GM19023 (cell line): Measurements from ENCODE around the gene THEMIS.
"Not testable (repeated sequence)": the region's sequence is repeated elsewhere in the genome, so short reads cannot be mapped to it uniquely, and the experiment has no call there.

Experiments used
- ATAC-seq: cut with Tn5 transposase; IDR thresholded peaks from one replicate; pipeline ENCODE4 v1.9.1; 2021; ENCODE audit warnings: mild to moderate bottlenecking, moderate library complexity; ENCODE audit not compliant: unreplicated experiment

The THEMIS gene

DNA sequence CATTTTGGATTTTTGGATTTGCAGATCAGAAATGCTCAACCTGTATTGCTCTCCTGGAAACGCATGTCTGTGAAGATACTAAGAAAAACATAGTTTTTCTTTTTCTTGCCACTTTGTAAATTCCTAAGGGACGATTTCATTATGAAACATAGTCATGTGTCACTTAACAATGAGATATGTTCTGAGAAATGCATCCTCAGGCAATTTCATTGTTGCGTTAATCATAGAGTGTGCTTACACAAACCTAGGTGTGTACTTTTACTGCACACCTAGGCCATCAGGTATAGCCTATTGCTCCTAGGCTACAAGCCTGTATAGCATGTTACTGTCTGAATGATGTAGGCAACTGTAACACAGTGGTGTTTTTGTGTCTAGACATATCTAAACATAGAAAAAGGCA lies 13.4 kb upstream of the THEMIS start:
- no peak for ATAC-seq

GRCh38 chr6:127912914-127913313 lies 12.1 kb upstream of the THEMIS start:
- no peak for ATAC-seq

GRCh38 chr6:127907960-127908640 lies 7.2 kb upstream of the THEMIS start:
- ATAC-seq: peak; percentile 79

DNA sequence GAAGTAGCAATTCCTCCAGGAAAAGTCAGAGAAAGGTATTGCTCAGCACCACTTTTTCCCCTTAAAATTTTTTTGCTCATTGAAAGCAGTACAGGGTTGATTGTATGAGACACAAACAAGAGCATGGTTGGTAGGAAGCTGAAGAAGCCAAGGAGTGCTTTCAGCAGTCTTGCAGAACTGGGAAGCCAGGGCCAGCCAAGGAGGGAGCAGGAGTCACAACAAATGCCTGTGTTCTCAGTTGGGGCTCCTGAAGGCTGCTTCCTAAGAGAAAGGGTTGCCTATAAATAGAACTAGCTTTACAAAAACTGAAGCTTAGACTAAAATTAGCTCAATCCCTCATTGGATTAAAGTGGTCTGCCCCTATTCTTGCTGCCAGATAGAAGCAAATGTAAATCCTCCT lies 3.3 kb upstream of the THEMIS start:
- ATAC-seq: no peak

GRCh38 chr6:127902933-127903332 lies 2.1 kb upstream of the THEMIS start:
- no peak for ATAC-seq

GRCh38 chr6:127897484-127897883 lies 3.4 kb downstream of the THEMIS start:
- no peak for ATAC-seq

- ATAC-seq: no peak
Observed at GRCh38 chr6:127894051-127894450, 6.8 kb downstream of the THEMIS start.

DNA sequence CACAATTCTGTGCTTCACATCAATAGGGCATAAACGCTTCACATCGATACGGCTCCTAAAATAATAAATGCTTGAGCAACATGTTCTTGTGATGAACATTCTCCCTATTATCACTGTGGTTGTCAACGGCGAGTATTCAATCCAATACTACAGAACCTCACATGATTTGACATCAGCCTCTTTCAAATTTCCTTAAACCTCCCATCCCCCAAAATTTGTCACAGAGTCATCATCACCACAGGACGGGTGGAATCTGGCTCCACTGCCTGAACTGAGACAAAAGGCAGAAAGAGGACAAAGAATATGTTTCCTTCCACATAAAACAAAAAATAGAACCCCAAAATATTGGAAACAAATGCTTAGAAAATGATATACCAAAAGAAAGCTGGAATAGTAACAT lies 7.3 kb downstream of the THEMIS start:
- ATAC-seq: no peak

GRCh38 chr6:127891731-127892326 lies 9.0 kb downstream of the THEMIS start:
- ATAC-seq: no peak

GRCh38 chr6:127886603-127887002 lies 14.3 kb downstream of the THEMIS start:
- no peak for ATAC-seq

GRCh38 chr6:127884134-127884533 lies 16.7 kb downstream of the THEMIS start:
- no peak for ATAC-seq

DNA sequence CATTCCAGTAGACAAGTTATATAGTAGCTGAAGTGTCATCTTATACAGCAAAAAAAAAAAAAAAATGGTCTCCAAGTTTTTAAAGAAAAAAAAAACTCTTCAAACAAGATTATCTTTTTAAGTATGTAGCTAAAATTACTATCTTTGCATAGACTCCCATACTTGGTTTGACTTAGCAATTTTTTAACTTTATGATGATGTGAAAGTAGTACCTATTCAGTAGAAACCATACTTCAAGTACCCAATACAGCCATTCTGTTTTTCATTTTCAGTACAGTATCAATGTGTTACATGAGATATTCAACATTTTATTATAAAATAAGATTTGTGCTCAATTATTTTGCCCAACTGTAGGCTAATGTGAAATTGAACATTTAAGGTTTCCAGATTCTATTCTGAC lies 18.9 kb downstream of the THEMIS start:
- not testable (repeated sequence) for ATAC-seq

- ATAC-seq: no peak
Observed at GRCh38 chr6:127880429-127880828, 20.4 kb downstream of the THEMIS start.

- ATAC-seq: no peak
Observed at GRCh38 chr6:127879685-127880084, 21.2 kb downstream of the THEMIS start.

DNA sequence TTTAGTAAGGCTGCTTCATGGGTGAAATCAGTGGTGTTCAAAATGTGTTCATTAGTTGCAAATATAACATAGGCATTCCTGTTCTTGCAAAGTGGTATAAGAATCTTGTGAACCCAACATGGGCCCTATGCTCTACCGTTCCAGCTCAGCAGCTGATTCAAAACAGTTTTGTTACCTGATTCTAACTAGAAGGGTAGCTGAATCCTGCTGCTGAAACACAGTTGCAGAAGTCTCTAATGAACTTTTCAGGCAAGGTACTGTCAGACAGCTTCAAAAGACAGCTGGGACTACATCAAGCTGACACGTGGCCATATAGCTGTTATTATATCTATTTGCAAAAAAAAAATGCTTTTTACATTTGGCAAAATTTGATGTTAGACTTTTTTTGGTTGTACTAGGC lies 22.7 kb downstream of the THEMIS start:
- no peak for ATAC-seq

DNA sequence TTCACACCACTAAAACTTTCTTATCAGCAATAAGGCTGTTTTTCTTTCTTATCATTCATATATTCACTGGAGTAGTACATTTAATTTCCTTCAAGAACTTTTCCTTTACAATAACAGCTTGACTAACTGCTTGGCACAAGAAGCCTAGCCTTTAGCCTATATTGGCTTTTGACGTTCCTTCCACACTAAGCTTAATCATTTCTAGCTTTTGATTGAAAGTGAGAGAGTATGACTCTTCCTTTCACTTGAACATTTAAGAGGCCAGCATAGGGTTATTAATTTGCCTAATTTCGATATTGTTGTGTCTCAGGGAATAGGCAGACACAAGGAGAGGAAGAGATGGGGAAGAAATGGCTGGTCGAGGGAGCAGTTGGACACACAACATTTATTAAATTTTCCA lies 23.6 kb downstream of the THEMIS start:
- no peak for ATAC-seq

- ATAC-seq: no peak
Observed at GRCh38 chr6:127869772-127870404, 31.0 kb downstream of the THEMIS start.

DNA sequence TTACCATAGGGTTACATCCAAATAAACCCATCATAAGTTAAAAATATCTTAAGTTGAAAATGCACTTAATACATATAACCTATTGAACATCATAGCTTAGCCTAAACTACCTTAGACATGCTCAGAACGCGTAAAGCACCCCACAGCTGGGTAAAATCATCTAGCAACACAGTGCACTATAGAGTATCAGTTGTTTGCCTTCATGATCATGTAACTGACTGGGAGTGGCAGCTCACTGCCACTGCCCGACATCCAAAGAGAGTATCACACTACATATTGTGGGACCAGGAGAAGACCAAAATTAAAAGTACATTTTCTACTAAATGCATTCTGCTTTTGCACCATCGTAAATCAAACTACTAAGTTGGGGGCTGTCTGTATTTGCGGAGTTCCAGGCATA lies 31.7 kb downstream of the THEMIS start:
- no peak for ATAC-seq

GRCh38 chr6:127868338-127868737 lies 32.5 kb downstream of the THEMIS start:
- no peak for ATAC-seq

GRCh38 chr6:127866766-127867165 lies 34.1 kb downstream of the THEMIS start:
- no peak for ATAC-seq

DNA sequence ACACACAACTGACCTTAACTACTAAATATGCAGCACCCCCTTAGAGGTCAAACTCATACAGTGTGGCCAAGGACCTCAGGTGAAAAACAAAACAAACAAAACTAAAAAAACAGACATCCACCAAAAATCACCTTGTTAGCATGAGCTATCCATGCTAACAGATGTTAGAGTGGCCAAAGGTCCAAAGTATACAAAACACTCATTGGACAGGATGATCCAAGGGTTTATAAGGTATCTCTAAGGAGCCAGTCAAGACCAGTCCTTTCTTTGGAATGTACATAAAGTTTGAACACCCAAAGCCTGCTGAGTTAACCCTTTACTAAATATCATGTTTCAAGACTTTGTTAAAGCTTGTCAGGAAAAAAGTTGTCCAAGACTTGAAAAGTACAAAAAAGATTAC lies 35.8 kb downstream of the THEMIS start:
- no peak for ATAC-seq

DNA sequence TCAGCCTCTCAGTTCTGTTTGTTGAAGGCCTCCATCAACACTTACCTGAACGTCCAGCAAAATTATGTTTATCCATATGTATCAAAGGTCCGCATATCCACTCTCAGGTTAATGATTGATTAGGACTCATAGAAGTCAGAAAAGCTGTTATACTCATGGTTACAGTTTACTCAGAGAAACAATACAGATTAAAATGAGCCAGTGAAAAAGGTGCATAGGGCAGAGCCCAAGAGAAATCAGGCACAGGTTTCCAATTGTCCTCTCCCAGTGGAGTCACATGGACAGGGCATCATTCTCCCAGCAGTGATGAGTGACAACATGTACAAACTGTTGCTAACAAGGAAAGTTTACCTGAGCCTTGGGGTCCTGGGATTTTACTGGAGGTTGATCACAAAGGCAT lies 36.2 kb downstream of the THEMIS start:
- no peak for ATAC-seq
